ENCODE results near the gene POU6F2.

- TF ChIP-seq, protein P1, sequence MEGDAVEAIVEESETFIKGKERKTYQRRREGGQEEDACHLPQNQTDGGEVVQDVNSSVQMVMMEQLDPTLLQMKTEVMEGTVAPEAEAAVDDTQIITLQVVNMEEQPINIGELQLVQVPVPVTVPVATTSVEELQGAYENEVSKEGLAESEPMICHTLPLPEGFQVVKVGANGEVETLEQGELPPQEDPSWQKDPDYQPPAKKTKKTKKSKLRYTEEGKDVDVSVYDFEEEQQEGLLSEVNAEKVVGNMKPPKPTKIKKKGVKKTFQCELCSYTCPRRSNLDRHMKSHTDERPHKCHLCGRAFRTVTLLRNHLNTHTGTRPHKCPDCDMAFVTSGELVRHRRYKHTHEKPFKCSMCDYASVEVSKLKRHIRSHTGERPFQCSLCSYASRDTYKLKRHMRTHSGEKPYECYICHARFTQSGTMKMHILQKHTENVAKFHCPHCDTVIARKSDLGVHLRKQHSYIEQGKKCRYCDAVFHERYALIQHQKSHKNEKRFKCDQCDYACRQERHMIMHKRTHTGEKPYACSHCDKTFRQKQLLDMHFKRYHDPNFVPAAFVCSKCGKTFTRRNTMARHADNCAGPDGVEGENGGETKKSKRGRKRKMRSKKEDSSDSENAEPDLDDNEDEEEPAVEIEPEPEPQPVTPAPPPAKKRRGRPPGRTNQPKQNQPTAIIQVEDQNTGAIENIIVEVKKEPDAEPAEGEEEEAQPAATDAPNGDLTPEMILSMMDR (conservative IDR thresholded peaks at IDR 0.05; ENCODE audit: low read depth in 2 of 2), result no peak
- TF ChIP-seq EZH2 (IDR thresholded peaks at IDR 0.05; ENCODE audit: low read depth, unreplicated experiment) (no peak), POLR2AphosphoS5 (IDR thresholded peaks at IDR 0.05; ENCODE audit: low read depth) (no peak)
- TF ChIP-seq, protein P2, sequence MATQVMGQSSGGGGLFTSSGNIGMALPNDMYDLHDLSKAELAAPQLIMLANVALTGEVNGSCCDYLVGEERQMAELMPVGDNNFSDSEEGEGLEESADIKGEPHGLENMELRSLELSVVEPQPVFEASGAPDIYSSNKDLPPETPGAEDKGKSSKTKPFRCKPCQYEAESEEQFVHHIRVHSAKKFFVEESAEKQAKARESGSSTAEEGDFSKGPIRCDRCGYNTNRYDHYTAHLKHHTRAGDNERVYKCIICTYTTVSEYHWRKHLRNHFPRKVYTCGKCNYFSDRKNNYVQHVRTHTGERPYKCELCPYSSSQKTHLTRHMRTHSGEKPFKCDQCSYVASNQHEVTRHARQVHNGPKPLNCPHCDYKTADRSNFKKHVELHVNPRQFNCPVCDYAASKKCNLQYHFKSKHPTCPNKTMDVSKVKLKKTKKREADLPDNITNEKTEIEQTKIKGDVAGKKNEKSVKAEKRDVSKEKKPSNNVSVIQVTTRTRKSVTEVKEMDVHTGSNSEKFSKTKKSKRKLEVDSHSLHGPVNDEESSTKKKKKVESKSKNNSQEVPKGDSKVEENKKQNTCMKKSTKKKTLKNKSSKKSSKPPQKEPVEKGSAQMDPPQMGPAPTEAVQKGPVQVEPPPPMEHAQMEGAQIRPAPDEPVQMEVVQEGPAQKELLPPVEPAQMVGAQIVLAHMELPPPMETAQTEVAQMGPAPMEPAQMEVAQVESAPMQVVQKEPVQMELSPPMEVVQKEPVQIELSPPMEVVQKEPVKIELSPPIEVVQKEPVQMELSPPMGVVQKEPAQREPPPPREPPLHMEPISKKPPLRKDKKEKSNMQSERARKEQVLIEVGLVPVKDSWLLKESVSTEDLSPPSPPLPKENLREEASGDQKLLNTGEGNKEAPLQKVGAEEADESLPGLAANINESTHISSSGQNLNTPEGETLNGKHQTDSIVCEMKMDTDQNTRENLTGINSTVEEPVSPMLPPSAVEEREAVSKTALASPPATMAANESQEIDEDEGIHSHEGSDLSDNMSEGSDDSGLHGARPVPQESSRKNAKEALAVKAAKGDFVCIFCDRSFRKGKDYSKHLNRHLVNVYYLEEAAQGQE (IDR thresholded peaks at IDR 0.05; ENCODE audit: unreplicated experiment), result no peak
Measured at GRCh38 chr7:39260279-39260844, 282.7 kb downstream of the POU6F2 start.

Data from GM23338 (cell line).